Subcutaneous abdominal adipose tissue (tissue), 5 donors: Measurements from ENCODE around the gene RNF215.

Experiments used
- H3K27ac ChIP-seq: one replicate; pipeline ENCODE4 v1.7.0; 2013; ENCODE audit warnings: low read depth, mild to moderate bottlenecking, inconsistent platforms, low read length, moderate library complexity
- H3K27me3 ChIP-seq, 5 donors: one replicate each; pipeline ENCODE4 v1.7.0; 2013; ENCODE audit warnings: low read length in 5 of 5, inconsistent platforms in 1 of 5; ENCODE audit not compliant: control insufficient read depth in 5 of 5, insufficient read depth in 4 of 5
- H3K36me3 ChIP-seq, 5 donors: one replicate each; pipeline ENCODE4 v1.7.0; 2013; ENCODE audit warnings: low read length in 5 of 5; ENCODE audit not compliant: control insufficient read depth in 5 of 5, insufficient read depth in 5 of 5
- H3K4me1 ChIP-seq, 5 donors: one replicate each; pipeline ENCODE4 v1.7.0; 2013; ENCODE audit warnings: low read length in 5 of 5, mild to moderate bottlenecking in 3 of 5, moderate library complexity in 1 of 5; ENCODE audit not compliant: control insufficient read depth in 5 of 5, insufficient read depth in 5 of 5
- H3K4me3 ChIP-seq, 5 donors: one replicate each; pipeline ENCODE4 v1.7.0; 2013; ENCODE audit warnings: low read length in 5 of 5, low read depth in 1 of 5
- H3K9ac ChIP-seq, 5 donors: one replicate each; pipeline ENCODE4 v1.7.0; 2013; ENCODE audit warnings: low read length in 5 of 5, mild to moderate bottlenecking in 4 of 5, moderate library complexity in 3 of 5
- H3K9me3 ChIP-seq, 5 donors: one replicate each; pipeline ENCODE4 v1.7.0; 2013; ENCODE audit warnings: low read length in 5 of 5; ENCODE audit not compliant: control insufficient read depth in 5 of 5
- donor health status: healthy.
- donor health status: healthy.
- donor health status: healthy.
- donor health status: healthy.
- donor health status: healthy.

Gene RNF215

GRCh38 chr22:30421695-30422480 lies 34.7 kb upstream of the RNF215 start:
- H3K9ac ChIP-seq: peak overlapping the region in 4 of 5 donors; percentile 10 to 93 (median 64)
- peak overlapping the region; percentile 96 for H3K27ac ChIP-seq
- no peaks in the 10 kb centered on the region for H3K9me3 ChIP-seq
- peak overlapping the region in 1 of 5 donors; percentile 83 for H3K4me3 ChIP-seq
- peaks cover 3 to 25% (median 14%) of the 10 kb centered on the region in 5 donors for H3K36me3 ChIP-seq
- H3K4me1 ChIP-seq: peaks cover 23 to 50% (median 46%) of the 10 kb centered on the region in 5 donors
- H3K27me3 ChIP-seq: no peaks in the 10 kb centered on the region

GRCh38 chr22:30420347-30421125 lies 33.3 kb upstream of the RNF215 start:
- no peak overlapping the region for H3K4me3 ChIP-seq
- H3K27ac ChIP-seq: no peak overlapping the region
- H3K36me3 ChIP-seq: peaks cover 3 to 38% (median 24%) of the 10 kb centered on the region in 5 donors
- no peaks in the 10 kb centered on the region for H3K9me3 ChIP-seq
- H3K27me3 ChIP-seq: no peaks in the 10 kb centered on the region
- H3K9ac ChIP-seq: no peak overlapping the region
- H3K4me1 ChIP-seq: peaks cover 23 to 36% (median 33%) of the 10 kb centered on the region in 5 donors

GRCh38 chr22:30416837-30417236 lies 29.6 kb upstream of the RNF215 start:
- Histone ChIP-seq H3K27ac (no peak overlapping the region), H3K4me3 (no peak overlapping the region), H3K36me3 (peaks cover 3 to 42% (median 24%) of the 10 kb centered on the region in 5 donors)

GRCh38 chr22:30416403-30416802 lies 29.2 kb upstream of the RNF215 start:
- peaks cover 3 to 42% (median 26%) of the 10 kb centered on the region in 5 donors for H3K36me3 ChIP-seq
- no peaks in the 10 kb centered on the region for H3K27me3 ChIP-seq
- no peaks in the 10 kb centered on the region for H3K9me3 ChIP-seq
- H3K4me1 ChIP-seq: peaks cover 0 to under 1% (median 0%) of the 10 kb centered on the region in 5 donors
- no peak overlapping the region for H3K27ac ChIP-seq
- no peak overlapping the region for H3K9ac ChIP-seq
- H3K4me3 ChIP-seq: no peak overlapping the region

More at GRCh38 chr22:30416837-30417236, 29.6 kb upstream of the RNF215 start:
- H3K9me3 ChIP-seq: no peaks in the 10 kb centered on the region
- no peaks in the 10 kb centered on the region for H3K27me3 ChIP-seq
- peaks cover 0 to 4% (median 0%) of the 10 kb centered on the region in 5 donors for H3K4me1 ChIP-seq
- H3K9ac ChIP-seq: no peak overlapping the region

- no peak overlapping the region for H3K27ac ChIP-seq
- no peak overlapping the region for H3K4me3 ChIP-seq
- peaks cover 0 to 41% (median 24%) of the 10 kb centered on the region in 5 donors for H3K36me3 ChIP-seq
- H3K9ac ChIP-seq: no peak overlapping the region
- no peaks in the 10 kb centered on the region for H3K9me3 ChIP-seq
- no peaks in the 10 kb centered on the region for H3K4me1 ChIP-seq
- H3K27me3 ChIP-seq: no peaks in the 10 kb centered on the region
Measured at GRCh38 chr22:30414525-30415047, 27.4 kb upstream of the RNF215 start.

- H3K36me3 ChIP-seq: peaks cover 0 to 38% (median 24%) of the 10 kb centered on the region in 5 donors
- H3K4me1 ChIP-seq: no peaks in the 10 kb centered on the region
- H3K9me3 ChIP-seq: no peaks in the 10 kb centered on the region
- no peak overlapping the region for H3K9ac ChIP-seq
- H3K4me3 ChIP-seq: no peak overlapping the region
- H3K27me3 ChIP-seq: no peaks in the 10 kb centered on the region
- no peak overlapping the region for H3K27ac ChIP-seq
Measured at GRCh38 chr22:30413745-30414524, 26.7 kb upstream of the RNF215 start.

GRCh38 chr22:30413001-30413400 lies 25.8 kb upstream of the RNF215 start:
- Histone ChIP-seq H3K27me3 (no peaks in the 10 kb centered on the region), H3K4me1 (no peaks in the 10 kb centered on the region), H3K4me3 (no peak overlapping the region), H3K36me3 (peaks cover 0 to 30% (median 23%) of the 10 kb centered on the region in 5 donors), H3K9me3 (no peaks in the 10 kb centered on the region), H3K9ac (no peak overlapping the region), H3K27ac (no peak overlapping the region)

- H3K27me3 ChIP-seq: no peaks in the 10 kb centered on the region
- H3K36me3 ChIP-seq: peaks cover 0 to 28% (median 17%) of the 10 kb centered on the region in 5 donors
- H3K9me3 ChIP-seq: no peaks in the 10 kb centered on the region
- no peaks in the 10 kb centered on the region for H3K4me1 ChIP-seq
- no peak overlapping the region for H3K27ac ChIP-seq
- H3K4me3 ChIP-seq: no peak overlapping the region
- H3K9ac ChIP-seq: no peak overlapping the region
Measured at GRCh38 chr22:30411780-30412179, 24.6 kb upstream of the RNF215 start.

GRCh38 chr22:30408388-30409102 lies 21.3 kb upstream of the RNF215 start:
- H3K36me3 ChIP-seq: peaks cover 0 to 15% (median 3%) of the 10 kb centered on the region in 5 donors

More at GRCh38 chr22:30408388-30409102, 21.3 kb upstream of the RNF215 start:
- H3K4me1 ChIP-seq: peaks cover 0 to 6% (median 0%) of the 10 kb centered on the region in 5 donors
- no peaks in the 10 kb centered on the region for H3K9me3 ChIP-seq
- no peak overlapping the region for H3K9ac ChIP-seq
- H3K4me3 ChIP-seq: no peak overlapping the region
- no peak overlapping the region for H3K27ac ChIP-seq
- H3K27me3 ChIP-seq: no peaks in the 10 kb centered on the region
